Measurements from ENCODE around the gene SH3BP4. TPM values are rescaled to one million over a fixed set of nuclear protein-coding genes. Genes with fewer than 3 reads are reported as not detected.
"Not testable (repeated sequence)": the region's sequence is repeated elsewhere in the genome, so short reads cannot be mapped to it uniquely, and the experiment has no call there.

The SH3BP4 gene
- total RNA-seq, 4 donors from 2014 or later: 29.1 to 57.8 (median 42.6) TPM

DNA sequence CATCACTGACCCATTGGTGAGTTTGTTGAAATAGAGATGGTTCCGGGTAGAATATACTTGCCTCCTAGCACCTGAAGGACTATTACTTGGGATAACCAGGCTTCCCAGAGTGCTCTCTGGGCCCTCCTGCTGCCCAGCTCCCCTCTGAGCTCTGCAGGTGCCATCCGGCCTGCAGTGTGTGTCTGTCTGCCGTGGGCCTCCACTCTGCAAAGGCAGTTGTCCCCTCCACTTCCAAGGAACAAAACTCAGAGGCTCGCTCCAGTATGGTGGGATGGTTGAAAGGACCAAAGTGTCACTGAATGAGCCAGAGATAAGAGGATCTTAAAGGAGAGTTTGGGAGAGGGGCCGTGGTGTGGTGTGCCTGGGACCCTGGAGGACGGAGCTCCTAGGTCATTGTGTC is 57.3 kb downstream of the SH3BP4 start:
- intact Hi-C loops (cut with DNase I; ENCODE audit: low total_unique reads): no loop called here
- H3K4me3 ChIP-seq (ENCODE audit: low read depth, poor library complexity, severe bottlenecking): no peak overlapping the region
- TF ChIP-seq POLR2A (IDR thresholded peaks at IDR 0.05) (no peak), CTCF (IDR thresholded peaks at IDR 0.05) (no peak)
- DNase-seq (ENCODE audit: low spot score in 2 of 2): no peak
- 86 to 92% methylated on average over 6 of the region's 6 CpGs for WGBS, 2 donors

- TF ChIP-seq POLR2A (IDR thresholded peaks at IDR 0.05) (no peak), CTCF (IDR thresholded peaks at IDR 0.05) (no peak)
- 83 to 86% methylated on average over 6 of the region's 6 CpGs for WGBS, 2 donors
- no peak for DNase-seq (ENCODE audit: low spot score in 2 of 2)
- intact Hi-C loops (cut with DNase I; ENCODE audit: low total_unique reads): no loop called here
- H3K4me3 ChIP-seq (ENCODE audit: low read depth, poor library complexity, severe bottlenecking): no peak overlapping the region
These were observed 58.4 kb downstream of the SH3BP4 start for GRCh38 chr2:235010117-235010714.

DNA sequence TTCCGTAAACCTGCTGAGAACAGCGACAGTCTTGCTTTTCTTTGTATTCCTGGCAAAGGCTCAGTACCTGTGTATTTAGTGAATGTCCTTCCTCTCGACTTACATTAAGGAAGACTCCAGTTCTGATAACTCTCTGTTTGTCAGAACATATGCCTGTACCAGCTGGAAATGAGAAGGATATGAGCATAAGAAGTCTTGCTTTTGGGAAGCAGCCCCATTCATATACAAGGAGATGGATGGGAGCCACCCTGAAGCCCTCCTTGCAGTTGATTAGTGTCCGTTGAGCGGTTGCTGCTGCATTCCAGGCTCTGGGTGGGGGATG is 59.8 kb downstream of the SH3BP4 start:
- TF ChIP-seq CTCF (IDR thresholded peaks at IDR 0.05) (no peak), POLR2A (IDR thresholded peaks at IDR 0.05) (no peak)
- no peak overlapping the region for H3K4me3 ChIP-seq (ENCODE audit: low read depth, poor library complexity, severe bottlenecking)
- 85 to 95% methylated on average over 5 of the region's 5 CpGs for WGBS, 2 donors
- intact Hi-C loops (cut with DNase I; ENCODE audit: low total_unique reads): no loop called here
- no peak for DNase-seq (ENCODE audit: low spot score in 2 of 2)

DNA sequence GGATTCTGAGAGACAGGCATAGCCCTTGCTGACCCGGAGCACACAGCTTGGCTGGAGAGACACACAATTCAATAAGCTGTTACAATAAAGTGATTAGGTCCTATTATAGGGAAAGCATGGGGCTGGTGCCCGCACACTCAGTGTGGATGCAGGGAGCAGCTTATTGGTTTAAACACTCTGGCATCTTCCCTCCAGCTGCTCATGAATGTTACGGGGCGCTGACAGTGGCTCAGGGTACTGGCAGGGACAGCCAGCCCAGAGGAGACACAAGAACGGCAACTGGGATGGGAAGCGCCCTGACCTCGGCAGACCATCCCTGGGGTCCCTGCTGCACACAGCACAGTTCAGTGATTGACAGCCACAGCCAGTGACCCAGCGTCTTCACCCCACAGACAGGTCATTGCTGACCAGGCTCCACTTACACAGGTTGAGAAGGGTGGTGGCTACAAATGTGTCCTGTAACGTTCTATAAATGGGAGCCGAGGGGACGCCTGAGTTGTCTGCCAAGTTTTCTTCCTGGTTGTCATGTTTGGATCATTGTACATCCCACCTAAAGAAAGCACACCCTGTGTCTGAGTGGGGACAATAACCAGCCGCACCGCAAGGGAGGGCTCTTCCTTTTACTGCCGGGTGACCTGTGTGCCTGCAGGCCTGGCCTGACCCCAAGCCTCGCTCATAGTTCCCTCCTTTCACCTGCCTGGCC is 60.3 kb downstream of the SH3BP4 start:
- no peak for DNase-seq (ENCODE audit: low spot score in 2 of 2)

GRCh38 chr2:235017441-235017840 is 65.6 kb downstream of the SH3BP4 start:
- TF ChIP-seq CTCF (IDR thresholded peaks at IDR 0.05) (no peak), POLR2A (IDR thresholded peaks at IDR 0.05) (no peak)
- no peak for DNase-seq (ENCODE audit: low spot score in 2 of 2)
- no peak overlapping the region for H3K4me3 ChIP-seq (ENCODE audit: low read depth, poor library complexity, severe bottlenecking)
- intact Hi-C loops (cut with DNase I; ENCODE audit: low total_unique reads): no loop called here
- WGBS, 2 donors: 81 to 83% methylated on average over 4 of the region's 4 CpGs

More for the DNA sequence above, 60.3 kb downstream of the SH3BP4 start:
- TF ChIP-seq CTCF (IDR thresholded peaks at IDR 0.05): no peak
- no peak for TF ChIP-seq POLR2A (IDR thresholded peaks at IDR 0.05)
- H3K4me3 ChIP-seq (ENCODE audit: low read depth, poor library complexity, severe bottlenecking): no peak overlapping the region
- WGBS, 2 donors: 89% methylated on average over 15 of the region's 15 CpGs
- intact Hi-C loops (cut with DNase I; ENCODE audit: low total_unique reads): no loop called here

DNA sequence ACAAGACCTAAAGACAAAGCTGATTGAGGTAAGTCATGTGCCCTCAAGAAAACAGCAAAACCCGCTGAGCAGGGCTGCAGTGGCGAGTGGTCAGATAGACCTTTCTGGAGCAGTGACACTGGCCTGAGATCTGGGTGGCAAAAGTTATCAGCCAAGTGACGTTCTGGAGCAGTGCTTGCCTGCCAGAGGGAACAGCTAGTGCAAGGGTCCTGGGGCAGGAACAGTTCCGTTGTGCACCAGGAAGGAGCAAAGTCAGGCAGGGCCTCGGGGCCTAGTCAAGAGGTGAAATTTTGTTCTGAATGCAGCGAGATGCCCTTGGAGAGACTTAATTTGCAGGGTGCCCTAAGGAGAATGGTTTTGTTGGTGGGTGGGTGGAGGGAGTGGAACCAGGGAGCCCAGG is 67.0 kb downstream of the SH3BP4 start:
- TF ChIP-seq POLR2A (IDR thresholded peaks at IDR 0.05): no peak
- no peak for TF ChIP-seq CTCF (IDR thresholded peaks at IDR 0.05)
- 93% methylated on average over 6 of the region's 6 CpGs for WGBS, 2 donors
- H3K4me3 ChIP-seq (ENCODE audit: low read depth, poor library complexity, severe bottlenecking): no peak overlapping the region
- no peak for DNase-seq (ENCODE audit: low spot score in 2 of 2)
- intact Hi-C loops (cut with DNase I; ENCODE audit: low total_unique reads): no loop called here

- intact Hi-C loops (cut with DNase I; ENCODE audit: low total_unique reads): loop anchor here (10.0 kb wide), 1 partner anchor 65 kb away; the partner anchor contains the start of gene SH3BP4
- 94% methylated on average over 4 of the region's 4 CpGs for WGBS, 2 donors
- DNase-seq (ENCODE audit: low spot score in 2 of 2); H3K4me3 ChIP-seq (ENCODE audit: low read depth, poor library complexity, severe bottlenecking): not testable (repeated sequence)
These were observed 68.3 kb downstream of the SH3BP4 start for GRCh38 chr2:235020141-235020540.
